C4-2B (cell line): Measurements from ENCODE around the gene OSBPL1A.

Source experiments
- H3K27ac ChIP-seq: fragments of 450-650 bp; 2 replicates; pipeline ENCODE4 v1.5.1; 2017
- ZFX ChIP-seq: fragments of 450-650 bp; IDR thresholded peaks from 2 replicates; pipeline ENCODE4 v1.6.1; 2017
- TF ChIP-seq, protein P1 (sequence below): fragments of 450-650 bp; conservative IDR thresholded peaks from 2 replicates; pipeline ENCODE4 v1.5.1; 2017; ENCODE audit warnings: mild to moderate bottlenecking

The OSBPL1A gene

DNA sequence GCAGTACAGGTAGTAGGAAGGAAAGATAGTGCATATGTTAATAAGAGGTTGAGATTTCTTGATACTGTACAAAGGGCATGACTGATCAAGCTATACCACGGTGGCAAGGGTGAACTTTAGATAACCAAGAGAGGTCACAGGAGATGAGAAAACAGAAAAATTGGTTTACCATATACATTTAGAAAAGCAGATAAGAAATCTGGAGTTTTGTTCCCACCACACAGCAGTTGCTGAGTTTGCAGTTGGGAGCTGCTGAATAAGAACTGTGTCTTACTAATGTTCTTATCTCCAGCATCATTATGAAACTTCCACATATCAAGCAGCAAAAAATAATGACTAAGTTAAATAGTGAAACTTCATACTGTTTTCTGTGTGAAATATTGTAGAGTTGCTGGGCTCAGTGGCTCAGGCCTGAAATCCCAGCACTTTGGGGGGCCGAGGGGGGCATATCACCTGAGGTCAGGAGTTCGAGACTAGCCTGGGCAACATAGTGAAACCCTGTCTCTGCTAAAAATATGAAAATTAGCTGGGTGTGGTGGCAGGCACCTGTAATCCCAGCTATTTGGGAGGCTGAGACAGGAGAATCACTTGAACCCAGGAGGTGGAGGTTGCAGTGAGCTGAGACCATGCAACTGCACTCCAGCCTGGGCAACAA lies 16.9 kb upstream of the OSBPL1A start:
- no peak overlapping the region for H3K27ac ChIP-seq
- TF ChIP-seq, protein P1, sequence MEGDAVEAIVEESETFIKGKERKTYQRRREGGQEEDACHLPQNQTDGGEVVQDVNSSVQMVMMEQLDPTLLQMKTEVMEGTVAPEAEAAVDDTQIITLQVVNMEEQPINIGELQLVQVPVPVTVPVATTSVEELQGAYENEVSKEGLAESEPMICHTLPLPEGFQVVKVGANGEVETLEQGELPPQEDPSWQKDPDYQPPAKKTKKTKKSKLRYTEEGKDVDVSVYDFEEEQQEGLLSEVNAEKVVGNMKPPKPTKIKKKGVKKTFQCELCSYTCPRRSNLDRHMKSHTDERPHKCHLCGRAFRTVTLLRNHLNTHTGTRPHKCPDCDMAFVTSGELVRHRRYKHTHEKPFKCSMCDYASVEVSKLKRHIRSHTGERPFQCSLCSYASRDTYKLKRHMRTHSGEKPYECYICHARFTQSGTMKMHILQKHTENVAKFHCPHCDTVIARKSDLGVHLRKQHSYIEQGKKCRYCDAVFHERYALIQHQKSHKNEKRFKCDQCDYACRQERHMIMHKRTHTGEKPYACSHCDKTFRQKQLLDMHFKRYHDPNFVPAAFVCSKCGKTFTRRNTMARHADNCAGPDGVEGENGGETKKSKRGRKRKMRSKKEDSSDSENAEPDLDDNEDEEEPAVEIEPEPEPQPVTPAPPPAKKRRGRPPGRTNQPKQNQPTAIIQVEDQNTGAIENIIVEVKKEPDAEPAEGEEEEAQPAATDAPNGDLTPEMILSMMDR, result no peak

- TF ChIP-seq, protein P1, result peak; percentile 30
- no peak for TF ChIP-seq ZFX
- no peak overlapping the region for H3K27ac ChIP-seq
Observed at GRCh38 chr18:24413148-24413547, 15.5 kb upstream of the OSBPL1A start.

- TF ChIP-seq ZFX, result no peak
- TF ChIP-seq, protein P1, result no peak
- no peak overlapping the region for H3K27ac ChIP-seq
Observed at GRCh38 chr18:24408496-24408895, 10.9 kb upstream of the OSBPL1A start.

- H3K27ac ChIP-seq, result no peak overlapping the region
- no peak for TF ChIP-seq ZFX
- TF ChIP-seq, protein P1, result no peak
Observed at GRCh38 chr18:24404591-24404990, 7.0 kb upstream of the OSBPL1A start.

- TF ChIP-seq, protein P1, result no peak
- TF ChIP-seq ZFX, result no peak
Observed at GRCh38 chr18:24403076-24403475, 5.5 kb upstream of the OSBPL1A start.

DNA sequence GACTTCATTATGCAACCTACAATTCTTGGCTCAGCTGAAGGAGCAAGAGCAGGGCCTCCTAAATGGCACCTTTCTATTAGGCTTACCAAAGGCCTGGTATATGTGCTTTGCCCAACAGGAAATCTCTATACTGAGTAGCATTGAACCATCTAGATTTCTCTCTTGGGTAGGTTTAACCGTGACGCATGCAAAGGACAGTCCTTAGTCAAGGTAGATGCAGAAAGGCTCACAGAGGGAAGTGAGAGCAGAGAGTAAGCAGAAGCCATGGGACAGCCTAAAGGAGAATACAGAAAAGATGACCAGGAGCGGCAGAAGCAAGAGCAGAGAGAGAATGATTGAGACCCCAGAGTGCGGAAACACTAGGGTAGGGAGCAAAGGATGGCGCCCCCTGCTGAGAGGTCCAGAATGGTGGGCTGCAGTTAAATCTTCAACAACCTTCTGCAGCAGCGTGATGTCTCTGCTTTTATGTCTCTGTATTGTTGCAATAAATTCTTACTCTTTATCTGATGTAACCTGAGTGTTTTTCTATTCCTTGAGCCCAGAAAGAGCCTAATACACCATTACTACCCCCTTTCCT lies 4.7 kb upstream of the OSBPL1A start:
- TF ChIP-seq ZFX, result no peak
- TF ChIP-seq, protein P1, result peak; percentile 34
- no peak overlapping the region for H3K27ac ChIP-seq

More at GRCh38 chr18:24403076-24403475, 5.5 kb upstream of the OSBPL1A start:
- H3K27ac ChIP-seq, result no peak overlapping the region

GRCh38 chr18:24400587-24400986 lies 3.0 kb upstream of the OSBPL1A start:
- H3K27ac ChIP-seq, result no peak overlapping the region
- TF ChIP-seq ZFX, result no peak
- TF ChIP-seq, protein P1, result no peak
